IMR-90 (cell line): ENCODE measurements around the gene NPFF. TPM values are rescaled to one million over a fixed set of nuclear protein-coding genes. Genes with fewer than 3 reads are reported as not detected.

Source experiments
- ATAC-seq: fragments of 200-7000 bp; cut with Tn5 transposase; 2 replicates; pipeline ENCODE4 v1.9.1; 2020; ENCODE audit warnings: low read depth, mild to moderate bottlenecking, moderate library complexity
- BruUV-seq: library from RNA; stranded (reverse); fragments of 400-500 nt; replicated peaks from 2 replicates; lab custom pipeline; 2021; lab: Mats Ljungman, UMichigan
- CTCF ChIA-PET: fragments of 300-600 bp; formaldehyde crosslinking; extraction: SDS; loops from one replicate; lab custom pipeline; 2021; ENCODE audit warnings: antibody characterized with exemption; lab: Yijun Ruan, JAX
- POLR2A ChIA-PET: fragments of 300-600 bp; sonication (Branson Sonifier 250); formaldehyde crosslinking; loops from one replicate; lab custom pipeline; 2022; ENCODE audit warnings: antibody characterized with exemption; ENCODE audit not compliant: unreplicated experiment; lab: Charles Lee
- DNase-seq: peaks from one replicate; pipeline ENCODE4 v3.0.0; 2013
- H2AFZ ChIP-seq: replicated peaks from 2 replicates; pipeline ENCODE3; 2013; ENCODE audit warnings: low read length, mild to moderate bottlenecking; ENCODE audit not compliant: poor library complexity
- H2AK5ac ChIP-seq: 2 replicates; pipeline ENCODE4 v1.6.1; 2013; ENCODE audit warnings: low read depth, low read length, inconsistent platforms
- H2AK9ac ChIP-seq: replicated peaks from 2 replicates; pipeline ENCODE3; 2013; ENCODE audit warnings: mild to moderate bottlenecking, low read depth, low read length, moderate library complexity; ENCODE audit not compliant: poor library complexity
- H2BK120ac ChIP-seq: 2 replicates; pipeline ENCODE4 v1.6.1; 2013; ENCODE audit warnings: low read depth, low read length, inconsistent platforms
- H2BK15ac ChIP-seq: 3 replicates; pipeline ENCODE4 v1.6.1; 2013; ENCODE audit warnings: low read depth, low read length, inconsistent platforms
- H2BK20ac ChIP-seq: 2 replicates; pipeline ENCODE4 v1.6.1; 2013; ENCODE audit warnings: low read depth, mild to moderate bottlenecking, inconsistent platforms, low read length, moderate library complexity
- H2BK5ac ChIP-seq: 2 replicates; pipeline ENCODE4 v1.6.1; 2013; ENCODE audit warnings: mild to moderate bottlenecking, low read depth, low read length, inconsistent platforms; ENCODE audit not compliant: poor library complexity, severe bottlenecking
- H3K14ac ChIP-seq: replicated peaks from 2 replicates; pipeline ENCODE4 v1.6.1; 2013; ENCODE audit warnings: low read depth, low read length, inconsistent platforms
- H3K18ac ChIP-seq: 2 replicates; pipeline ENCODE4 v1.6.1; 2013; ENCODE audit warnings: low read depth, low read length, control low read depth
- H3K23ac ChIP-seq: 2 replicates; pipeline ENCODE4 v1.6.1; 2013; ENCODE audit warnings: low read depth, low read length, inconsistent platforms
- H3K27ac ChIP-seq: 2 replicates; pipeline ENCODE4 v1.5.1; 2013; ENCODE audit warnings: mild to moderate bottlenecking, control low read depth, low read length; ENCODE audit not compliant: insufficient read depth
- H3K27me3 ChIP-seq: 2 replicates; pipeline ENCODE4 v1.6.1; 2013; ENCODE audit warnings: low read length; ENCODE audit not compliant: control insufficient read depth, insufficient read depth
- H3K36me3 ChIP-seq: 2 replicates; pipeline ENCODE4 v1.6.1; 2013; ENCODE audit warnings: low read length, mixed read lengths; ENCODE audit not compliant: control insufficient read depth, insufficient read depth
- H3K4ac ChIP-seq: 2 replicates; pipeline ENCODE4 v1.6.1; 2013; ENCODE audit warnings: low read depth, low read length, inconsistent platforms
- H3K4me1 ChIP-seq: 2 replicates; pipeline ENCODE4 v1.6.1; 2013; ENCODE audit warnings: low read length, mixed read lengths; ENCODE audit not compliant: control insufficient read depth, insufficient read depth
- H3K4me2 ChIP-seq: 2 replicates; pipeline ENCODE4 v1.6.1; 2013; ENCODE audit warnings: low read depth, mild to moderate bottlenecking, control low read depth, low read length, moderate library complexity
- H3K4me3 ChIP-seq: 2 replicates; pipeline ENCODE4 v1.5.1; 2013; ENCODE audit warnings: low read depth, mild to moderate bottlenecking, control low read depth, low read length, moderate library complexity; ENCODE audit not compliant: insufficient read depth
- H3K56ac ChIP-seq: 2 replicates; pipeline ENCODE4 v1.6.1; 2013; ENCODE audit warnings: low read length, inconsistent platforms; ENCODE audit not compliant: insufficient read depth; ENCODE audit errors: extremely low read depth
- H3K79me1 ChIP-seq, 2 experiments: 2 replicates each; pipeline ENCODE4 v1.6.1; 2013; ENCODE audit warnings: low read length in 2 of 2, inconsistent platforms in 1 of 2, low read depth in 1 of 2
- H3K9ac ChIP-seq: 2 replicates; pipeline ENCODE4 v1.6.1; 2013; ENCODE audit warnings: low read depth, low read length, control low read depth
- H3K9me1 ChIP-seq: 2 replicates; pipeline ENCODE4 v1.6.1; 2013; ENCODE audit warnings: low read length, inconsistent platforms; ENCODE audit not compliant: insufficient read depth
- H3K9me3 ChIP-seq: 2 replicates; pipeline ENCODE4 v1.6.1; 2013; ENCODE audit warnings: low read length; ENCODE audit not compliant: control insufficient read depth, insufficient read depth
- H4K20me1 ChIP-seq: 2 replicates; pipeline ENCODE4 v1.6.1; 2013; ENCODE audit warnings: low read length, inconsistent platforms; ENCODE audit not compliant: insufficient read depth
- H4K5ac ChIP-seq: 2 replicates; pipeline ENCODE4 v1.6.1; 2013; ENCODE audit warnings: mild to moderate bottlenecking, low read depth, low read length, control low read depth
- H4K8ac ChIP-seq, 2 experiments: 2 replicates each; pipeline ENCODE4 v1.6.1; 2013; ENCODE audit warnings: low read depth in 2 of 2, low read length in 2 of 2, control low read depth in 1 of 2, inconsistent platforms in 1 of 2
- H4K91ac ChIP-seq: 2 replicates; pipeline ENCODE4 v1.6.1; 2013; ENCODE audit warnings: low read depth, low read length, inconsistent platforms; ENCODE audit not compliant: insufficient read depth
- CEBPB ChIP-seq: IDR thresholded peaks from 2 replicates; pipeline ENCODE4 v1.6.1; 2012; ENCODE audit warnings: low read depth, low read length, improper control_type of control experiment
- CHD1 ChIP-seq: IDR thresholded peaks from 2 replicates; pipeline ENCODE4 v1.6.1; 2012; ENCODE audit warnings: low read depth, low read length, improper control_type of control experiment
- ELK1 ChIP-seq: fragments of 150-350 bp; IDR thresholded peaks from 2 replicates; pipeline ENCODE4 v1.6.1; 2016; ENCODE audit warnings: low read depth, mild to moderate bottlenecking, low read length, moderate library complexity, borderline replicate concordance
- FOS ChIP-seq: fragments of 150-350 bp; IDR thresholded peaks from 2 replicates; pipeline ENCODE4 v1.6.1; 2016; ENCODE audit warnings: low read depth, low read length
- MAFK ChIP-seq: IDR thresholded peaks from 2 replicates; pipeline ENCODE4 v1.6.1; 2012; ENCODE audit warnings: low read depth, low read length, improper control_type of control experiment
- MAZ ChIP-seq: IDR thresholded peaks from 2 replicates; pipeline ENCODE4 v1.6.1; 2012; ENCODE audit warnings: low read depth, mild to moderate bottlenecking, low read length, improper control_type of control experiment, moderate library complexity, borderline replicate concordance
- MXI1 ChIP-seq: IDR thresholded peaks from 2 replicates; pipeline ENCODE4 v1.6.1; 2012; ENCODE audit warnings: low read depth, mild to moderate bottlenecking, low read length, moderate library complexity, borderline replicate concordance
- RFX5 ChIP-seq: IDR thresholded peaks from 2 replicates; pipeline ENCODE4 v1.8.0; 2012; ENCODE audit warnings: low read depth, mild to moderate bottlenecking, low read length, moderate library complexity
- USF2 ChIP-seq: fragments of 150-350 bp; IDR thresholded peaks from 2 replicates; pipeline ENCODE4 v1.6.1; 2017; ENCODE audit warnings: mild to moderate bottlenecking, antibody characterized with exemption, low read length, low read depth
- WGBS, 2 experiments: methylation state at CpG; one replicate each; pipeline versions ENCODE4 v1.1.5 to v1.1.7; 2013; ENCODE audit warnings: missing lambda C conversion rate in 2 of 2; ENCODE audit not compliant: insufficient read length in 1 of 2; ENCODE audit errors: extremely low coverage in 2 of 2; 5-methylcytosine and 5-hydroxymethylcytosine counted together
- dilution Hi-C: fragments of 300-500 bp; cut with HindIII; formaldehyde crosslinking; loops from one replicate; pipeline ENCODE4 v1.14.3; 2018; ENCODE audit warnings: low sequenced_read_pairs; ENCODE audit not compliant: unreplicated experiment
- in situ Hi-C: fragments of 300-500 bp; cut with MboI; formaldehyde crosslinking; loops from 3 replicates; pipeline ENCODE4 v1.14.3; 2019; ENCODE audit warnings: low sequenced_read_pairs, inconsistent platforms, mixed read lengths
- intact Hi-C: fragments of 100-400 bp; cut with micrococcal nuclease; formaldehyde crosslinking; loops from 2 replicates; pipeline ENCODE4 v1.10.0; 2022
- polyA plus RNA-seq, 3 experiments: library from polyadenylated mRNA; depleted of rRNA; stranded (reverse); fragments of >200 nt; gene quantifications; 2 replicates each; pipeline ENCODE4 v1.2.3, GENCODE V29; 2012; ENCODE audit warnings: low replicate concordance in 1 of 3
- total RNA-seq: library from RNA; depleted of rRNA; stranded (reverse); fragments of >200 nt; gene quantifications from 2 replicates; pipeline ENCODE4 v1.2.3, GENCODE V29; 2012

Gene NPFF
- total and polyA plus RNA-seq, 2 of the 4 experiments (the other 2 are of a cell fraction) = not detected

- H2AK5ac ChIP-seq = no peak overlapping the region
- H3K9ac ChIP-seq = no peak overlapping the region
- no peak overlapping the region for H3K23ac ChIP-seq
- H3K14ac ChIP-seq = no peak overlapping the region
- H3K9me3 ChIP-seq = no peaks in the 10 kb centered on the region
- TF ChIP-seq RFX5 (no peak), MAZ (no peak), MXI1 (no peak), ELK1 (no peak), CHD1 (no peak), FOS (no peak), CEBPB (no peak), MAFK (no peak), USF2 (no peak)
- POLR2A ChIA-PET = no interaction called here
- no peak overlapping the region for H2AFZ ChIP-seq
- H4K8ac ChIP-seq = no peak overlapping the region
- intact Hi-C loops = no loop called here
- peaks cover 21% of the 10 kb centered on the region for H3K36me3 ChIP-seq
- no CpG with 5 or more reads among the region's 3 CpGs for WGBS, 2 experiments
- dilution Hi-C loops = no loop called here
- no peak overlapping the region for H3K56ac ChIP-seq
- H4K20me1 ChIP-seq = no peaks in the 10 kb centered on the region
- H3K27ac ChIP-seq = no peak overlapping the region
- no peak overlapping the region for H2BK20ac ChIP-seq
- no peaks in the 10 kb centered on the region for H3K9me1 ChIP-seq
- no peak overlapping the region for H4K91ac ChIP-seq
- peaks cover 2% of the 10 kb centered on the region; the same call in 1 of the 2 replicates for H3K4me1 ChIP-seq
- H2BK15ac ChIP-seq = no peak overlapping the region
- H3K18ac ChIP-seq = no peak overlapping the region
- ATAC-seq (no peak), DNase-seq (no peak)
- H3K4me3 ChIP-seq = no peak overlapping the region
- H4K5ac ChIP-seq = no peak overlapping the region
- no peaks in the 10 kb centered on the region for H3K27me3 ChIP-seq
- CTCF ChIA-PET = interaction anchor here (1.6 kb wide), 1 partner anchor 136 kb away, joined by 4 read pairs; the partner anchor contains the start of gene ATP5MC2
- no TSS peak for BruUV-seq
- no peak overlapping the region for H2AK9ac ChIP-seq
- H2BK5ac ChIP-seq = no peak overlapping the region
- in situ Hi-C loops = no loop called here
- no peak overlapping the region for H3K4me2 ChIP-seq
- no peak overlapping the region for H3K4ac ChIP-seq
- peaks cover 0 to 3% of the 10 kb centered on the region in 2 experiments; a peak in 2 of 4 replicates for H3K79me1 ChIP-seq
- no peak overlapping the region for H2BK120ac ChIP-seq
Observed at GRCh38 chr12:53539526-53539925, 32.2 kb upstream of the NPFF start.
